Pancreas (tissue), 10 donors: Measurements from ENCODE around the gene ZFAND3. TPM values are rescaled to one million over a fixed set of nuclear protein-coding genes. Genes with fewer than 3 reads are reported as not detected.

Source experiments
- ATAC-seq, 4 donors: fragments of 200-7000 bp; cut with Tn5 transposase; one replicate each; pipeline versions ENCODE4 v1.8.0 to v1.9.1; 2020; ENCODE audit warnings: mild to moderate bottlenecking in 4 of 4, moderate library complexity in 4 of 4
- DNase-seq, 6 donors: peaks; one replicate each; pipeline ENCODE4 v3.0.0-alpha.2; 2020
- FAIRE-seq: peaks from 2 replicates; lab custom pipeline; 2012; peaks lifted over from hg19 to GRCh38; lab: Jason Lieb, UNC
- H3K27ac ChIP-seq, 4 donors: fragments of 200-600 bp; sonication (generic); 1 replicate in 3 of 4; 2 replicates in 1 of 4; pipeline versions ENCODE4 v1.5.0 to v1.8.0; 2020
- H3K27me3 ChIP-seq, 4 donors: fragments of 200-600 bp; one replicate each; pipeline ENCODE4 v1.8.0; 2021
- H3K36me3 ChIP-seq, 3 donors: fragments of 200-600 bp; sonication (generic) in 1 of 3; one replicate each; pipeline versions ENCODE4 v1.5.0 to v1.8.0; 2020 to 2021
- H3K4me1 ChIP-seq, 3 donors: fragments of 200-600 bp; one replicate each; pipeline ENCODE4 v1.8.0; 2021
- H3K4me3 ChIP-seq, 4 donors: fragments of 200-600 bp; sonication (generic) in 2 of 4; one replicate each; pipeline versions ENCODE4 v1.5.0 to v1.8.0; 2020 to 2021
- H3K9me3 ChIP-seq, 4 donors: fragments of 200-600 bp; one replicate each; pipeline ENCODE4 v1.8.0; 2021
- WGBS, 2 donors: extraction: QIAGEN DNeasy Blood & Tissue Kit; methylation state at CpG; one replicate each; pipeline ENCODE4 v1.1.7; 2013; 5-methylcytosine and 5-hydroxymethylcytosine counted together
- intact Hi-C, 3 donors: fragments of 100-400 bp; cut with DNase I; formaldehyde crosslinking; loops; one replicate each; pipeline versions ENCODE4 v1.11.1 to v1.14.2; 2022
- polyA plus RNA-seq, 2 donors: library from polyadenylated mRNA; stranded (reverse); fragments of 200-250 nt; gene quantifications; one replicate each; pipeline ENCODE4 v1.2.3, GENCODE V29; 2013
- total RNA-seq, 6 donors: library from RNA; stranded (reverse); fragmentation: NEBNext Ultra II Directional in 4 of 6; extraction: Animal tissue kit (Norgen Biotek cat#: 25700) in 4 of 6; gene quantifications; one replicate each; pipeline versions ENCODE4 v1.2.1 to v1.2.4, GENCODE V29; 2021 to 2023
- TF ChIP-seq, protein P1 (sequence below), 4 donors: fragments of 200-600 bp; sonication (generic) in 3 of 4; IDR thresholded peaks; one replicate each; pipeline versions ENCODE4 v1.5.0 to v1.8.0; 2021; ENCODE audit warnings: antibody characterized with exemption in 4 of 4
- donor health status: healthy with polysubstance abuse.
- donor health status: DM: no; HTN: no; CAD: no; lungs with moderate emphysema.
- donor health status: DM: no; HTN: no; CAD: no.
- donor health status: control.
- donor health status: control.
- donor health status: Bipolar disorder and iron deficiency.
- donor health status: DM: yes; HTN: yes; CAD: no.
- donor health status: DM: no; HTN: no; CAD: no.
- donor health status: DM: no; HTN: no; CAD: no.
- donor health status: DM: yes; HTN: yes; CAD: no.

ZFAND3 gene
- total and polyA plus RNA-seq, 8 donors, result 13.1 to 49.8 (median 31.8) TPM

DNA sequence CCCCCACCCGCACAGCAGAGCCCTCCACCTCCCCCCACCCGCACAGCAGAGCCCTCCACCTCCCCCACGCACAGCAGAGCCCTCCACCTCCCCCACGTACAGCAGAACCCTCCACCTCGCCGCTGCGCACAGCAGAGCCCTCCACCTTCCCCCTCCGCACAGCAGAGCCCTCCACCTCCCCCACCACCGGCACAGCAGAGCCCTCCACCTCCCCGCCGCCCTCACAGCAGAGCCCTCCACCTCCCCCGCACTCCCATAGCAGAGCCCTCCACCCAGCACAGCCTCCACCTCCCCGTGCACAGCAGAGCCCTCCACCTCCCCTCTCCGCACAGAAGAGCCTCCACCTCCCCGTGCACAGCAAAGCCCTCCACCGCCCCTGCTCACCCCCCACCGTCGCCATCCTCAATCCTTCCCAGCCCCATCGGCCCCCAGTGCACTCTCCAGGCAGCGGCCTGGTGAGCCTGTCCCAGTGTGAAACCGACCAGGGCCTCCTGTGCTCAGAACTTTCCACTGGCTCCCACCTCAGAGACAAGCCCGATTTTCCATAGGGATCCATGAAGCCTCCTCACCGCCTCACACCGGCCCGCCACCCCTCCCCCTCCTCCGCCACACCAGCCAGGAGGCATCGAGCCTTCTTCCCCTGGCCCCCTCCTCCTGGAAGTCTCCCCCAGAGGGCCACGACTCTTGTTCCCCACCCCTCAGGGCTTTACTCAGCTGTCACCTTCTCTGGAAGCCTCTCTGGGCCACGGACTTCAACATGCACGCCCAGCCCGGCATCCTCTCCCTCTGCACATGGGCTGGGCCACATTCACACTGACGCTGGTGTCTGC lies 347.1 kb downstream of the ZFAND3 start:
- H3K27ac ChIP-seq, result no peak overlapping the region
- TF ChIP-seq, protein P1, sequence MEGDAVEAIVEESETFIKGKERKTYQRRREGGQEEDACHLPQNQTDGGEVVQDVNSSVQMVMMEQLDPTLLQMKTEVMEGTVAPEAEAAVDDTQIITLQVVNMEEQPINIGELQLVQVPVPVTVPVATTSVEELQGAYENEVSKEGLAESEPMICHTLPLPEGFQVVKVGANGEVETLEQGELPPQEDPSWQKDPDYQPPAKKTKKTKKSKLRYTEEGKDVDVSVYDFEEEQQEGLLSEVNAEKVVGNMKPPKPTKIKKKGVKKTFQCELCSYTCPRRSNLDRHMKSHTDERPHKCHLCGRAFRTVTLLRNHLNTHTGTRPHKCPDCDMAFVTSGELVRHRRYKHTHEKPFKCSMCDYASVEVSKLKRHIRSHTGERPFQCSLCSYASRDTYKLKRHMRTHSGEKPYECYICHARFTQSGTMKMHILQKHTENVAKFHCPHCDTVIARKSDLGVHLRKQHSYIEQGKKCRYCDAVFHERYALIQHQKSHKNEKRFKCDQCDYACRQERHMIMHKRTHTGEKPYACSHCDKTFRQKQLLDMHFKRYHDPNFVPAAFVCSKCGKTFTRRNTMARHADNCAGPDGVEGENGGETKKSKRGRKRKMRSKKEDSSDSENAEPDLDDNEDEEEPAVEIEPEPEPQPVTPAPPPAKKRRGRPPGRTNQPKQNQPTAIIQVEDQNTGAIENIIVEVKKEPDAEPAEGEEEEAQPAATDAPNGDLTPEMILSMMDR (IDR thresholded peaks at IDR 0.05), result no peak
- ATAC-seq, result no peak
- no peaks in the 10 kb centered on the region for H3K27me3 ChIP-seq
- no peaks in the 10 kb centered on the region for H3K36me3 ChIP-seq
- DNase-seq, result no peak
- WGBS, 2 donors, result 79 to 84% methylated on average over 28 to 32 of the region's 32 CpGs
- H3K4me1 ChIP-seq, result peaks cover 0 to 4% (median 0%) of the 10 kb centered on the region in 3 donors
- H3K4me3 ChIP-seq, result no peak overlapping the region
- intact Hi-C loops, result no loop called here
- no peak for FAIRE-seq
- no peaks in the 10 kb centered on the region for H3K9me3 ChIP-seq

DNA sequence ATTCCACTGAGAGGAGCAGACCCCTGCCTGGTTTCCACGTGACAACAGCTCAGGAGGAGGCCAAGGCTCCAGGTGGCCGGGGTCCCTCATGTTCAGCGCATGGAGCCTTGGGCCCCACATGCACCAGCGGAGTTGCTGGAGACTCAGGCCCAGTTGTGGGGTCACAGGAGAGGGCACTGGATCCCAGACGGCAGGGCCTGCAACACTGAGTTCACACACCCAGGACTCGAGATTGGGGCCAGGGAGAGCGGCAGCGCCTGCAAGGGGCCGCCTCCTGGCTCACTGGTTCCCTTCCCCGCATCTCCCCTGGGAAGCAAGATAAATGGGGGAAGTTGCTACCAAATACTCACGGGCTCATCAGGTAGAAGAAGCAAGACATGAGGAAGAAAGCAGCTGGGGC lies 348.1 kb downstream of the ZFAND3 start:
- Histone ChIP-seq H3K9me3 (no peaks in the 10 kb centered on the region), H3K4me3 (no peak overlapping the region), H3K27ac (no peak overlapping the region), H3K36me3 (no peaks in the 10 kb centered on the region), H3K27me3 (no peaks in the 10 kb centered on the region), H3K4me1 (peaks cover 0 to 4% (median 0%) of the 10 kb centered on the region in 3 donors)
- no peak for FAIRE-seq
- DNase-seq, result no peak
- TF ChIP-seq, protein P1 (IDR thresholded peaks at IDR 0.05), result no peak
- 92 to 93% methylated on average over 11 of the region's 11 CpGs for WGBS, 2 donors
- no peak for ATAC-seq
- intact Hi-C loops, result no loop called here

- H3K27me3 ChIP-seq, result no peaks in the 10 kb centered on the region
- no peak overlapping the region for H3K4me3 ChIP-seq
- intact Hi-C loops, result no loop called here
- no peak for FAIRE-seq
- DNase-seq, result no peak
- no peak for ATAC-seq
- 93% methylated on average over 13 of the region's 13 CpGs for WGBS, 2 donors
- TF ChIP-seq, protein P1 (IDR thresholded peaks at IDR 0.05), result no peak
- no peaks in the 10 kb centered on the region for H3K9me3 ChIP-seq
- no peaks in the 10 kb centered on the region for H3K36me3 ChIP-seq
- no peak overlapping the region for H3K27ac ChIP-seq
- H3K4me1 ChIP-seq, result peaks cover 0 to 4% (median 0%) of the 10 kb centered on the region in 3 donors
These were observed 348.6 kb downstream of the ZFAND3 start for GRCh38 chr6:38168126-38168525.

DNA sequence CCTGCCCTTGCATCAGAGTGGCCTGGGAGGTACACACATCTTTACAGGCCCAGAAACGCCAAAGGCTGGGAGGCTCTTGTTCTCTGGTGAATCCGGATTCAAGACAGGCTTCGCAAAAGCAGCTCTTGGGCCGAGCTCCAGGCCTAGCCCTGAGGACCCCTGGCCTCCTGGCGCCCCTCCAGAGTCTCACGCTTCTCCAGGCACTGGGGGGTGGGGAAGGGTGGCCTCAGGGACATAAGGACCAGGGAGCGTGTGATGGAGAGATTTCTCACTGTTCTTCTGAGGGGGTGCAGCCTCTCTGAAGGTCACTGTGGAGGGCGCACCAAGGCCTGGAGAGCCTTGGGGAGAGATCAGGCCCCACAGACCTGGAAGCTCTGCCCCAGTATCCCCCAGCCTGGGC lies 349.2 kb downstream of the ZFAND3 start:
- FAIRE-seq, result no peak
- H3K27ac ChIP-seq, result no peak overlapping the region
- TF ChIP-seq, protein P1 (IDR thresholded peaks at IDR 0.05), result no peak
- no peaks in the 10 kb centered on the region for H3K36me3 ChIP-seq
- no peaks in the 10 kb centered on the region for H3K27me3 ChIP-seq
- intact Hi-C loops, result no loop called here
- 94% methylated on average over 8 of the region's 8 CpGs for WGBS, 2 donors
- no peak overlapping the region for H3K4me3 ChIP-seq
- no peak for ATAC-seq
- H3K4me1 ChIP-seq, result peaks cover 0 to 4% (median 0%) of the 10 kb centered on the region in 3 donors
- no peak for DNase-seq
- no peaks in the 10 kb centered on the region for H3K9me3 ChIP-seq
